WTC11 (cell line): ENCODE data around the gene TRIM38.
"Not testable (repeated sequence)": the region's sequence is repeated elsewhere in the genome, so short reads cannot be mapped to it uniquely, and the experiment has no call there.

ENCODE experiments used
- ATF1 ChIP-seq: sonication (generic); formaldehyde crosslinking; IDR thresholded peaks from 2 replicates; pipeline ENCODE4 v1.8.1; 2023; ENCODE audit warnings: mild to moderate bottlenecking, moderate library complexity, missing genetic modification reagents
- E2F4 ChIP-seq: sonication (generic); formaldehyde crosslinking; IDR thresholded peaks from 2 replicates; pipeline ENCODE4 v1.8.1; 2022; ENCODE audit warnings: low read depth, mild to moderate bottlenecking, moderate library complexity, missing genetic modification reagents, borderline replicate concordance
- MYBL2 ChIP-seq: sonication (generic); formaldehyde crosslinking; IDR thresholded peaks from 2 replicates; pipeline ENCODE4 v1.8.1; 2023; ENCODE audit warnings: mild to moderate bottlenecking, moderate library complexity, missing genetic modification reagents
- NR2C2 ChIP-seq: sonication (generic); formaldehyde crosslinking; IDR thresholded peaks from 2 replicates; pipeline ENCODE4 v1.8.0; 2022; ENCODE audit warnings: mild to moderate bottlenecking, missing genetic modification reagents
- NR3C1 ChIP-seq: sonication (generic); formaldehyde crosslinking; conservative IDR thresholded peaks from 2 replicates; pipeline ENCODE4 v1.8.1; 2023; ENCODE audit warnings: low read depth, mild to moderate bottlenecking, missing genetic modification reagents
- SP1 ChIP-seq: sonication (generic); formaldehyde crosslinking; conservative IDR thresholded peaks from 2 replicates; pipeline ENCODE4 v1.8.1; 2022; ENCODE audit warnings: missing genetic modification reagents
- USF2 ChIP-seq: sonication (generic); formaldehyde crosslinking; IDR thresholded peaks from 2 replicates; pipeline ENCODE4 v1.8.1; 2023; ENCODE audit warnings: mild to moderate bottlenecking, missing genetic modification reagents, moderate library complexity
- ZNF121 ChIP-seq: sonication (generic); formaldehyde crosslinking; IDR thresholded peaks from 2 replicates; pipeline ENCODE4 v1.8.0; 2023; ENCODE audit warnings: missing genetic modification reagents
- ZNF416 ChIP-seq: fragments of 250-450 bp; sonication (Bioruptor Pico); IDR thresholded peaks from 2 replicates; pipeline ENCODE4 v1.9.0; 2021; ENCODE audit warnings: mild to moderate bottlenecking, inconsistent platforms
- TF ChIP-seq, protein P1 (sequence below): sonication (generic); formaldehyde crosslinking; IDR thresholded peaks from 2 replicates; pipeline ENCODE4 v1.8.1; 2023; ENCODE audit warnings: mild to moderate bottlenecking, missing genetic modification reagents, borderline replicate concordance
- TF ChIP-seq, protein P2 (sequence below): sonication (generic); formaldehyde crosslinking; IDR thresholded peaks from 2 replicates; pipeline ENCODE4 v1.8.1; 2023; ENCODE audit warnings: mild to moderate bottlenecking, moderate library complexity, missing genetic modification reagents
- TF ChIP-seq, protein P3 (sequence below): fragments of 250-450 bp; sonication (Bioruptor Pico); conservative IDR thresholded peaks from 2 replicates; pipeline ENCODE4 v1.9.0; 2021; ENCODE audit warnings: mild to moderate bottlenecking
- TF ChIP-seq, protein P4 (sequence below): fragments of 200-600 bp; IDR thresholded peaks from 2 replicates; pipeline ENCODE4 v1.8.0; 2022; ENCODE audit warnings: antibody characterized with exemption
- TF ChIP-seq, protein P5 (sequence below): sonication (generic); formaldehyde crosslinking; IDR thresholded peaks from 2 replicates; pipeline ENCODE4 v1.8.1; 2022; ENCODE audit warnings: mild to moderate bottlenecking, moderate library complexity, missing genetic modification reagents

GRCh38 chr6:26006940-26007305 lies 44.3 kb downstream of the TRIM38 start:
- TF ChIP-seq, protein P1, sequence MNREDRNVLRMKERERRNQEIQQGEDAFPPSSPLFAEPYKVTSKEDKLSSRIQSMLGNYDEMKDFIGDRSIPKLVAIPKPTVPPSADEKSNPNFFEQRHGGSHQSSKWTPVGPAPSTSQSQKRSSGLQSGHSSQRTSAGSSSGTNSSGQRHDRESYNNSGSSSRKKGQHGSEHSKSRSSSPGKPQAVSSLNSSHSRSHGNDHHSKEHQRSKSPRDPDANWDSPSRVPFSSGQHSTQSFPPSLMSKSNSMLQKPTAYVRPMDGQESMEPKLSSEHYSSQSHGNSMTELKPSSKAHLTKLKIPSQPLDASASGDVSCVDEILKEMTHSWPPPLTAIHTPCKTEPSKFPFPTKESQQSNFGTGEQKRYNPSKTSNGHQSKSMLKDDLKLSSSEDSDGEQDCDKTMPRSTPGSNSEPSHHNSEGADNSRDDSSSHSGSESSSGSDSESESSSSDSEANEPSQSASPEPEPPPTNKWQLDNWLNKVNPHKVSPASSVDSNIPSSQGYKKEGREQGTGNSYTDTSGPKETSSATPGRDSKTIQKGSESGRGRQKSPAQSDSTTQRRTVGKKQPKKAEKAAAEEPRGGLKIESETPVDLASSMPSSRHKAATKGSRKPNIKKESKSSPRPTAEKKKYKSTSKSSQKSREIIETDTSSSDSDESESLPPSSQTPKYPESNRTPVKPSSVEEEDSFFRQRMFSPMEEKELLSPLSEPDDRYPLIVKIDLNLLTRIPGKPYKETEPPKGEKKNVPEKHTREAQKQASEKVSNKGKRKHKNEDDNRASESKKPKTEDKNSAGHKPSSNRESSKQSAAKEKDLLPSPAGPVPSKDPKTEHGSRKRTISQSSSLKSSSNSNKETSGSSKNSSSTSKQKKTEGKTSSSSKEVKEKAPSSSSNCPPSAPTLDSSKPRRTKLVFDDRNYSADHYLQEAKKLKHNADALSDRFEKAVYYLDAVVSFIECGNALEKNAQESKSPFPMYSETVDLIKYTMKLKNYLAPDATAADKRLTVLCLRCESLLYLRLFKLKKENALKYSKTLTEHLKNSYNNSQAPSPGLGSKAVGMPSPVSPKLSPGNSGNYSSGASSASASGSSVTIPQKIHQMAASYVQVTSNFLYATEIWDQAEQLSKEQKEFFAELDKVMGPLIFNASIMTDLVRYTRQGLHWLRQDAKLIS (CRISPR knock-in tag) = not testable (repeated sequence)
- TF ChIP-seq MYBL2; NR3C1; ZNF121 (CRISPR knock-in tag); ZNF416 (CRISPR knock-in tag); USF2 (CRISPR knock-in tag); E2F4 (CRISPR knock-in tag); ATF1; NR2C2; SP1 (CRISPR knock-in tag): not testable (repeated sequence)
- TF ChIP-seq, protein P2, sequence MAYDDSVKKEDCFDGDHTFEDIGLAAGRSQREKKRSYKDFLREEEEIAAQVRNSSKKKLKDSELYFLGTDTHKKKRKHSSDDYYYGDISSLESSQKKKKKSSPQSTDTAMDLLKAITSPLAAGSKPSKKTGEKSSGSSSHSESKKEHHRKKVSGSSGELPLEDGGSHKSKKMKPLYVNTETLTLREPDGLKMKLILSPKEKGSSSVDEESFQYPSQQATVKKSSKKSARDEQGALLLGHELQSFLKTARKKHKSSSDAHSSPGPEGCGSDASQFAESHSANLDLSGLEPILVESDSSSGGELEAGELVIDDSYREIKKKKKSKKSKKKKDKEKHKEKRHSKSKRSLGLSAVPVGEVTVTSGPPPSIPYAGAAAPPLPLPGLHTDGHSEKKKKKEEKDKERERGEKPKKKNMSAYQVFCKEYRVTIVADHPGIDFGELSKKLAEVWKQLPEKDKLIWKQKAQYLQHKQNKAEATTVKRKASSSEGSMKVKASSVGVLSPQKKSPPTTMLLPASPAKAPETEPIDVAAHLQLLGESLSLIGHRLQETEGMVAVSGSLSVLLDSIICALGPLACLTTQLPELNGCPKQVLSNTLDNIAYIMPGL = not testable (repeated sequence)
- TF ChIP-seq, protein P3, sequence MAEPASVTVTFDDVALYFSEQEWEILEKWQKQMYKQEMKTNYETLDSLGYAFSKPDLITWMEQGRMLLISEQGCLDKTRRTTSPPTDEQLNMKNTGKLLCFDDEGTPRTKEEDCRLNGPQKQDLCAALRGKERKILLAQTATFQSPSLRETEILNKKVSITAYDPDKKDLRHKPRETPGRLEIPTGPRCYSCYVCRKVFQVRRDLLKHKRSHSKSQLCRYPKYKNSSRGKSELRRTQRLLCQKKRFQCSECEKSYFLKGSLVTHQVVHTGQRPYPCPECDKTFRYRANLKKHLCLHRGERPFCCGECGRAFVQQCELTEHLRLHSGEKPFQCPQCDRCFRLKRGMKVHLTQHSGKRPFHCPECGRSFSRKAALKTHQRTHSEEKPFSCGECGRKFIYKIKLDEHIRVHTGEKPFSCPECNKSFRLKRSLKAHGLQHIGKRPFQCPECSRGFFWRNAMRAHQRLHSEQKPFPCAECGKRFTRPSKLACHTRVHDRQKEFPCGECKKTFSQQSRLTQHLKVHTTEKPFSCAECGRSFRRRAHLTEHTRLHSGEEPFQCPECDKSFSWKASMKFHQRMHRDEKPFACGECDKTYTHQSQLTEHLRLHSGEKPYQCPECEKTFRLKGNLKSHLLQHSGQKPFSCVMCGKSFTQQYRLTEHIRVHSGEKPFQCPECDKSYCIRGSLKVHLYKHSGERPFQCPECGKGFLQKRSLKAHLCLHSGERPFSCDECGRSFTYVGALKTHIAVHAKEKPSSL = not testable (repeated sequence)
- TF ChIP-seq, protein P4, sequence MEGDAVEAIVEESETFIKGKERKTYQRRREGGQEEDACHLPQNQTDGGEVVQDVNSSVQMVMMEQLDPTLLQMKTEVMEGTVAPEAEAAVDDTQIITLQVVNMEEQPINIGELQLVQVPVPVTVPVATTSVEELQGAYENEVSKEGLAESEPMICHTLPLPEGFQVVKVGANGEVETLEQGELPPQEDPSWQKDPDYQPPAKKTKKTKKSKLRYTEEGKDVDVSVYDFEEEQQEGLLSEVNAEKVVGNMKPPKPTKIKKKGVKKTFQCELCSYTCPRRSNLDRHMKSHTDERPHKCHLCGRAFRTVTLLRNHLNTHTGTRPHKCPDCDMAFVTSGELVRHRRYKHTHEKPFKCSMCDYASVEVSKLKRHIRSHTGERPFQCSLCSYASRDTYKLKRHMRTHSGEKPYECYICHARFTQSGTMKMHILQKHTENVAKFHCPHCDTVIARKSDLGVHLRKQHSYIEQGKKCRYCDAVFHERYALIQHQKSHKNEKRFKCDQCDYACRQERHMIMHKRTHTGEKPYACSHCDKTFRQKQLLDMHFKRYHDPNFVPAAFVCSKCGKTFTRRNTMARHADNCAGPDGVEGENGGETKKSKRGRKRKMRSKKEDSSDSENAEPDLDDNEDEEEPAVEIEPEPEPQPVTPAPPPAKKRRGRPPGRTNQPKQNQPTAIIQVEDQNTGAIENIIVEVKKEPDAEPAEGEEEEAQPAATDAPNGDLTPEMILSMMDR = not testable (repeated sequence)
- TF ChIP-seq, protein P5, sequence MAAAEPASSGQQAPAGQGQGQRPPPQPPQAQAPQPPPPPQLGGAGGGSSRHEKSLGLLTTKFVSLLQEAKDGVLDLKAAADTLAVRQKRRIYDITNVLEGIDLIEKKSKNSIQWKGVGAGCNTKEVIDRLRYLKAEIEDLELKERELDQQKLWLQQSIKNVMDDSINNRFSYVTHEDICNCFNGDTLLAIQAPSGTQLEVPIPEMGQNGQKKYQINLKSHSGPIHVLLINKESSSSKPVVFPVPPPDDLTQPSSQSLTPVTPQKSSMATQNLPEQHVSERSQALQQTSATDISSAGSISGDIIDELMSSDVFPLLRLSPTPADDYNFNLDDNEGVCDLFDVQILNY (CRISPR knock-in tag) = not testable (repeated sequence)
